GM18511 (cell line): Measurements from ENCODE around the gene ANKRD61.
"Not testable (repeated sequence)": the region's sequence is repeated elsewhere in the genome, so short reads cannot be mapped to it uniquely, and the experiment has no call there.

Source experiments
- ATAC-seq: cut with Tn5 transposase; IDR thresholded peaks from one replicate; pipeline ENCODE4 v1.9.1; 2021; ENCODE audit warnings: mild to moderate bottlenecking, moderate library complexity; ENCODE audit not compliant: unreplicated experiment

Gene ANKRD61

DNA sequence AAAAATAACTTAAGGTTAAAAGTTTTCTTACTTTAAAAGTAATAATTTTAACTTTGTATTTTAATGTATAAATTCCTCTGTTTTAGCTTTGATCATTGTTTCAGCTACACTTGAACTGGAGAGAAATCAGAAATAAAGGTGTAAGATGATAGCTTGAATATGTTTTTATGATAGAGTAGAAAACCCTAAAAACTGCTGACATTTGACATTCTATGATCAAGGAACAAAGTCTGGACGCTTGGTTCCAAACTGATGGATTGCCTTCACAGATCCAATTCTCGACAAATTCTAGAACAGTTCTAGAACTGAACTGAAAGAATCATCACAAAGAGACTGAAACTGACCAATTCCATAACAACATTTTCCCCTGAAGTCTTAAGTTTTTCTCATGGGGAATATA, at the start of gene ANKRD61:
Gene ANKRD61 (plus strand): TSS at position 389 of the 400 bp plus-strand sequence. CDS start 0 bp downstream, at position 389.
- ATAC-seq, result no peak

DNA sequence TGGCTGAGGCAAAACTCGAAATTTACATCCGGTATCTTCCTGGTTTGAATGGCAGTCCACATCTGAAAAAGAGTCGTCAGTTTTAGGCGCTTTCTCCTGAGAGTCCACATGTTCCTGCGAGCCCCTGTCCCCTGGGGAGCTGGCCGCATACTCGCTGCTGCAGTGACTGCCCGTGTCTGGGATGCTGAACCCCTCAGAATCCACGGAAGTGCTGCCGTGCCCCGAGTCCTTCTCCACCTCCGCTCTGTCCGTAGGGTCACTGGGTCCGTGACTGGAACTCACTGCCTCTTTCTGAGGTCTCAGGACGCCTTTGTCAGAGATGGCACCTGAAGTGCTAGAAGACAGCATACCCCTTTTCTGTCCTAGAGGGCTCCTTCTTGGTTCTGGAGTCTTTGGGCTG, 44.1 kb upstream of the ANKRD61 start:
- not testable (repeated sequence) for ATAC-seq

GRCh38 chr7:5997210-5997808, 33.9 kb upstream of the ANKRD61 start:
- no peak for ATAC-seq

- no peak for ATAC-seq
These were observed 23.8 kb upstream of the ANKRD61 start for GRCh38 chr7:6007386-6007785.

- ATAC-seq, result not testable (repeated sequence)
These were observed 23.2 kb upstream of the ANKRD61 start for GRCh38 chr7:6007835-6008590.

DNA sequence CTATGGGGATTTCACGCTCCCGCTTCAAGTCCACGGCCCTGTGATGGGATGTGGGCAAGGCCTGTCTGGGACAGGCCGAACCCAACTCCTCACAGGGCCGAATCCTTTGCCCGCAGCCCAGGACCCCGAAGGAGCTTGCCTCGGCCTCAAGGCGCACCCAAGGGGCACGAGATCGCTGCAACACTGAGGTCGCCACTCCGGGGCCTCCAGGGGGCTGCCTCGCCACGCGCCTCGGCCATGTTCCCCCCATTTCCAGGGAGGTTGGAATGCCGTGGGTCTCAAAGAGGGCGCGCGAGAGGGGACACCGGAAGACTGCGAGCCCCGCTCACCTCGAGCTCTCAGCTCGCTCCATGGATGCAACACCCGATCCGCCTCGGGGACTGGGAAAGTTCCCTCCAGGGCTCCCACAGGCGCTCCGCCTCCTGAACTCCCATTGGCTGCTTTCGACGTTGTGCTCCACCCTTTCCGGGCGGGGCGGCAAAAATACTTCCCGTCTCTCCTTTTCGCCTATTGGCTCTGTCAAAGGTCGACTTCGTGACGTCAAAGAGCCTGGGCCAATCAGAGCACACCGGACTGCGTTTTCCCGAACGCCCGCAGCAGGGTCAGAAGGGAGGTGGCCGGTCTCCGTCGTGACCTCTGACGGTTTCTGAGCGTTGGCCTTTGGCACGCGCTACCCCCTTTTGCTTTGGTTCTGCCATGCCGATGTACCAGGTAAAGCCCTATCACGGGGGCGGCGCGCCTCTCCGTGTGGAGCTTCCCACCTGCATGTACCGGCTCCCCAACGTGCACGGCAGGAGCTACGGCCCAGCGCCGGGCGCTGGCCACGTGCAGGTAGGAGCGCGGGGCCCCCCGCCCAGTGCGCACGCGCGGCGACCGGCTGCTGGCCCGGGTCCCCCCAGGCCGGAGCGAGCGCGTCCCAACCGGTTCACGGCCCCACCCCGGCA, 22.2 kb upstream of the ANKRD61 start, which contains the start of the genes AIMP2 and PMS2:
Gene AIMP2 (plus strand): TSS at position 605 of the 944 bp plus-strand sequence. CDS start 92 bp downstream, at position 697.
Gene PMS2 (minus strand): TSS at position 382 of the 944 bp plus-strand sequence. CDS start 30 bp downstream, at position 352.
- peak; percentile 97 for ATAC-seq

GRCh38 chr7:6010370-6010769, 20.8 kb upstream of the ANKRD61 start:
- ATAC-seq, result not testable (repeated sequence)

DNA sequence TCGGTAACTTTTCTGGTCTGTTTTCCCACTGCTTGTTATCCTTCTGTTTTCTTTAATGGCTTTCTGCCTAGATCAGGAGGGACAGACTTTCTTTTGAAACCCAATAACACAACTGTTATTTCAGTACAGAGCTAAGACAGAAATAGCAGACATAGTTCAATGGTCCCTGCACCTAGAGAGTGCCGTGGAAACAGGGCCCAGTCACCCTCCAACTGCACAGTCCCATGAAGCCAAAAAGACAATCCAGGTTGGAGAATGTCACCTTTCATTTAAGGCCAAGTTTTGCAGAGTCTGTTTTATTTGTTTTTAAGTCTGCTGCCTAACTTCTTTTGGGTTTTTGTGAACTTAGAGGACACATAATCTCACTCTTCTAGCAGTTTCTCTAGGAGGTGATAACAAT, 19.6 kb upstream of the ANKRD61 start:
- ATAC-seq, result no peak

GRCh38 chr7:6012355-6013104, 18.6 kb upstream of the ANKRD61 start:
- no peak for ATAC-seq

- ATAC-seq, result no peak
These were observed 15.1 kb upstream of the ANKRD61 start for GRCh38 chr7:6015917-6016652.

- ATAC-seq, result no peak
These were observed 14.6 kb upstream of the ANKRD61 start for GRCh38 chr7:6016653-6016966.

- ATAC-seq, result no peak
These were observed 10.5 kb upstream of the ANKRD61 start for GRCh38 chr7:6020371-6021286.

- no peak for ATAC-seq
These were observed 8.5 kb upstream of the ANKRD61 start for GRCh38 chr7:6022707-6023106.

- no peak for ATAC-seq
These were observed 7.2 kb upstream of the ANKRD61 start for GRCh38 chr7:6023974-6024435.

DNA sequence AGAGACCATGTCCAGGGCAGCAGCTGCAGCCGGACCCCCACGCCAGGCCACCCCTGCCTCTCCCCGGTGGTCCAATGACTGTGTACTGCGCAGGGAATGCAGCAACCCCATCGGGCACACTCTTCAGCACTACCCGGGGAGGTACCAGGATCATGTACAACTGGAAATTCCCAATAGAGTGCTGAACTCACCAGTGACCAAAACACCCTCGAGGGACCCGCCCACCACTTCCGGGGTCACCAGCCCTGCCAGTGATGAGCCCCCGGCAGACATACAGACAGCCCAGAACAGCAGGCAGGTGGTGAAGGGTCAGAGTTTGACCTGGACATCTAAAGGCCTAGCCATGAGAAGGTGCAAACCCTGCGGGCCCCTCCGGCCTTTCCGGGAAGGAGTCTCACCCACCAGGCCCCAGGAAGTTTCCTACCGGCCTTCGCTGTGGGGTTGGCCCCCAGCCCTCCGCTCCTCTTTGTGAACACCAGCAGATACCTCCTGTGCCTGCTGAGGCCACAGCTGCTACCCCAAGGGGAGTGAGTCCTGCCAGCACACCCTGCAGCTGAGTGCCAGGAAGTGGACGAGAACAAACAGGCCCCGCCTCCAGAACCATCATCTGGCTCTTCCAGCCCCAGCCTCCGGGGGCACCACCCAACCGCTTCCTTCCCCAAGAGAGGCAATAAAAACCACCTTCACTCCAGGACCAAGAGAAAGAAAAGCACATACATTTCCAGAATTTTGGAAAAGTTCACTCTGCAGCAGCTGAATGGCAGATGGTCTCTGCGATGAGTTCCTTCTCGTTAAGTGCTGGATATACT, 5.0 kb upstream of the ANKRD61 start:
- peak; percentile 92 for ATAC-seq

- no peak for ATAC-seq
These were observed 4.3 kb upstream of the ANKRD61 start for GRCh38 chr7:6026820-6027311.

DNA sequence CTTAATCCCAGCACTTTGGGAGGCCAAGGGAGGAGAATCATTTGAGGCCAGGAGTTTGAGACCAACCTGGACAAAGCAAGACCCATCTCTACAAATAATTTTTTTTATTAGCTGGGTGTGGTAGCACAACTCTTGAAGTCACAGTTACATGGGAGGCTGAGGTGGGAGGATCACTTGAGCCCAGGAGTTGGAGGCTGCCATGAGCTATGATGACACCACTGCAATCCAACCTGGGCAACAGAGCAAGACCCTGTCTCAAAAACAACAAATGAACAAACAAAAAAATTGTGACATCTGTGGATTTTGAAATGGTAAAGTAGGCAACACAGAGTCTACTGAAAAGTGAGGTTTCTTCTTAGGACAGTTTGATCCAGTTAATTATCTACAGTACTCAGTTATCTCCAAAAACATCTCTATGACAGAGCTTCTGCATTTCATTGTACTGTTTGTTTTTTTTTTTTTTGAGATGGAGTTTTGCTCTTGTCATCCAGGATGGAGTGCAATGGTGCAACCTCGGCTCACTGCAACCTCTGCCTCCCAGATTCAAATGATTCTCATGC, 3.3 kb upstream of the ANKRD61 start:
- no peak for ATAC-seq
